ENCODE measurements around the gene FGF19. TPM values are rescaled to one million over a fixed set of nuclear protein-coding genes. Genes with fewer than 3 reads are reported as not detected.
"Not testable (repeated sequence)": the region's sequence is repeated elsewhere in the genome, so short reads cannot be mapped to it uniquely, and the experiment has no call there.

The FGF19 gene
- total RNA-seq, 1 experiment from 2014 or later = not detected

DNA sequence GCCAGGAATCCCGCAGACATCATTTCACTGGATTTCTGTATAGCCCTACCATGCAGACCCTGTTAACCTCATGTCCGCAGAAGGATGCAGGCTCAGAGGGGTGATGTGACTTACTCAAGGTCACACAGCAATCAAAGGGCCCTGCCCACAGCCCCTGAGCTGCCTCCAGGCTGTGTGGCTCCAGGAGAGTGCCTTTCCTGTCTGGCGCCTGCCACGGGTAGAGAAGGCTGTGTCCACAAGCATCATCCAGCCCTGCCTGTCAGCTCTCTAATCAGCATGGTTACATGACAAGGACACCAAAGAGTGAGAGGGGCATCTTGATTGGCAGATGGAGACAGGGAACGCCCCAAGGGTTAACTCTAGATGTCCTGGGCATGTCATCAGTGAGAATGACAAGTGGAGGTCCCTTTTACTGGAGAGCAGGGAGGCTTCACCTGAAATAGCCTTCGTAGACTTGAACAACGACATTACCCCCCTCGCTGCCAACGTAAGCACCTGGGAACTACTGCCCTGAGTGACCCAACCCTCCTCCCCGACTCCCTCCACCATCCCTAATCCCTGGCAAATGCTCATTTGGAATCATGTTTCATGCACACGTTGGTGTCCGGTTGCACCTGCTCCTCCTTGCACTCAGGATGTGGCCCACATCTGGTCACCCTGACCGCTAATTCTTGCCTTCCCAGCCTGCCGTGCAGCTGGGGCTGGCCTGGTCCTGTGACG is 6.9 kb downstream of the FGF19 start:
- ChIA-PET CTCF (interaction anchor here (0.6 kb wide), 2 partner anchors 15 to 26 kb away, joined by 4 read pairs; no protein-coding TSS in a partner anchor), POLR2A (ENCODE audit: unreplicated experiment) (no interaction called here)
- ATAC-seq = peak; percentile 57
- no peaks in the 10 kb centered on the region for H4K20me1 ChIP-seq (ENCODE audit: low read length)
- intact Hi-C loops (cut with micrococcal nuclease) = no loop called here
- peak; percentile 53 for DNase-seq
- no peaks in the 10 kb centered on the region for H3K27me3 ChIP-seq (ENCODE audit: low read length)
- no peaks in the 10 kb centered on the region for H3F3A ChIP-seq (ENCODE audit: low read length, unreplicated experiment)
- H3K4me3 ChIP-seq (ENCODE audit: low read length) = no peak overlapping the region
- H3K79me2 ChIP-seq (ENCODE audit: low read length) = no peaks in the 10 kb centered on the region
- no peak overlapping the region for H3K4me2 ChIP-seq (ENCODE audit: low read length)
- no peak for TF ChIP-seq CTCF (conservative IDR thresholded peaks at IDR 0.05; ENCODE audit: low read depth, low read length)
- no peak for TF ChIP-seq EZH2phosphoT487 (IDR thresholded peaks at IDR 0.05; ENCODE audit: borderline replicate concordance, low read length)
- TF ChIP-seq EZH2 (IDR thresholded peaks at IDR 0.05; ENCODE audit: low read length, unreplicated experiment) = no peak
- H3K9me3 ChIP-seq (ENCODE audit: low read length) = no peaks in the 10 kb centered on the region
- no peak overlapping the region for H3K9ac ChIP-seq (ENCODE audit: low read length)
- H3K9me2 ChIP-seq (replicated peaks; ENCODE audit: low read length) = no peaks in the 10 kb centered on the region
- H3K4me1 ChIP-seq (ENCODE audit: insufficient read depth, low read length) = peaks cover 19% of the 10 kb centered on the region
- H3K36me3 ChIP-seq (ENCODE audit: low read depth, low read length) = no peaks in the 10 kb centered on the region
- no TSS peak for BruUV-seq (replicated peaks)
- H3K27ac ChIP-seq (ENCODE audit: low read length) = no peak overlapping the region
- no peak overlapping the region for H2AFZ ChIP-seq (ENCODE audit: low read length)

DNA sequence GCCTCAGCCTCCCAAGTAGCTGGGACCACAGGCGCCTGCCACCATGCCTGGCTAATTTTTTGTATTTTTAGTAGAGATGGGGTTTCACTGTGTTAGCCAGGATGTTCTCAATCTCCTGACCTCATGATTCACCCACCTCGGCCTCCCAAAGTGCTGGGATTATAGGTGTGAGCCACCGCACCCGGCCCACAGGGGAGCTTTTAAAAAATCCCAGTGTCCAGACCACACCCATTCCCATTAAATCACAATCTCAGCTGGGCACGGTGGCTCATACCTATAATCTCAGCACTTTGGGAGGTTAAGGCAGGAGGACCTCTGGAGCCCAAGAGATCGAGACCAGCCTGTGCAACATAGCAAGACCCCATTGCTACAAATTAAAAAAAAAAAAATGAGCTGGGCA is 7.8 kb downstream of the FGF19 start:
- H2AFZ ChIP-seq (ENCODE audit: low read length); POLR2A ChIA-PET (ENCODE audit: unreplicated experiment); H3K9ac ChIP-seq (ENCODE audit: low read length); H3K9me2 ChIP-seq (replicated peaks; ENCODE audit: low read length); H4K20me1 ChIP-seq (ENCODE audit: low read length); H3K79me2 ChIP-seq (ENCODE audit: low read length); intact Hi-C loops (cut with micrococcal nuclease); H3K4me2 ChIP-seq (ENCODE audit: low read length); H3K9me3 ChIP-seq (ENCODE audit: low read length); H3K27me3 ChIP-seq (ENCODE audit: low read length); H3F3A ChIP-seq (ENCODE audit: low read length, unreplicated experiment); BruUV-seq (replicated peaks); H3K27ac ChIP-seq (ENCODE audit: low read length); H3K4me3 ChIP-seq (ENCODE audit: low read length); H3K36me3 ChIP-seq (ENCODE audit: low read depth, low read length): not testable (repeated sequence)
- CTCF ChIA-PET = interaction anchor here (0.6 to 0.8 kb wide), 4 partner anchors 12 to 26 kb away, joined by 3 to 4 read pairs (median 4); no protein-coding TSS in a partner anchor
- peaks cover 19% of the 10 kb centered on the region for H3K4me1 ChIP-seq (ENCODE audit: insufficient read depth, low read length)
- ATAC-seq = peak; percentile 9; the same call in 1 of the 2 replicates
- DNase-seq = peak; percentile 15

DNA sequence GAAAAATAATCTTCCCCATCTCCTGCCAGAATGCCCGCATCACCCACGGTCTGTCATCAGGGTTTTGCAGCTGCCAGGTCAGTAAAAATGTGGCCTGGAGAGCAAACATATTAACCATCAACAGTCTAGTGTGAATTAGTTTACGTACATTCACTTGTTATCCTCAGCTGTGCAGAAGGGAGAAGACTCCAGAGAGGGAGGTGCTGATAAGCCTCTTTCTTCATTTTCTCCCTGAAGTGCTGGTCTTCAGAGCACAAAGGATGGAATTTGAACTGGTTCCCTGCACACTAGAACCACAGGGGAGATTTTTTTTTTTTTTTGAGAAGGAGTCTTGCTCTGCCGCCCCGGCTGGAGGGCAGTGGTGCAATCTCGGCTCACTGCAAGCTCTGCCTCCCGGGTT is 8.2 kb downstream of the FGF19 start:
- H3K9me2 ChIP-seq (replicated peaks; ENCODE audit: low read length) = no peaks in the 10 kb centered on the region
- TF ChIP-seq EZH2 (IDR thresholded peaks at IDR 0.05; ENCODE audit: low read length, unreplicated experiment) = no peak
- TF ChIP-seq EZH2phosphoT487 (IDR thresholded peaks at IDR 0.05; ENCODE audit: borderline replicate concordance, low read length) = no peak
- TF ChIP-seq CTCF (conservative IDR thresholded peaks at IDR 0.05; ENCODE audit: low read depth, low read length) = no peak
- BruUV-seq (replicated peaks) = no TSS peak
- H3K4me1 ChIP-seq (ENCODE audit: insufficient read depth, low read length) = peaks cover 15% of the 10 kb centered on the region
- no peak for ATAC-seq
- ChIA-PET POLR2A (ENCODE audit: unreplicated experiment) (no interaction called here), CTCF (interaction anchor here (0.7 to 0.8 kb wide), 2 partner anchors 12 to 25 kb away, joined by 3 to 4 read pairs; no protein-coding TSS in a partner anchor)
- H2AFZ ChIP-seq (ENCODE audit: low read length) = no peak overlapping the region
- H3F3A ChIP-seq (ENCODE audit: low read length, unreplicated experiment) = no peaks in the 10 kb centered on the region
- DNase-seq = no peak
- no peak overlapping the region for H3K4me2 ChIP-seq (ENCODE audit: low read length)
- no peak overlapping the region for H3K4me3 ChIP-seq (ENCODE audit: low read length)
- H3K9ac ChIP-seq (ENCODE audit: low read length) = no peak overlapping the region
- intact Hi-C loops (cut with micrococcal nuclease) = no loop called here
- no peaks in the 10 kb centered on the region for H4K20me1 ChIP-seq (ENCODE audit: low read length)
- no peaks in the 10 kb centered on the region for H3K36me3 ChIP-seq (ENCODE audit: low read depth, low read length)
- H3K9me3 ChIP-seq (ENCODE audit: low read length) = no peaks in the 10 kb centered on the region
- no peak overlapping the region for H3K27ac ChIP-seq (ENCODE audit: low read length)
- no peaks in the 10 kb centered on the region for H3K79me2 ChIP-seq (ENCODE audit: low read length)
- H3K27me3 ChIP-seq (ENCODE audit: low read length) = no peaks in the 10 kb centered on the region
